Hepatocyte (in vitro differentiated cells): ENCODE data around the gene DPYD. TPM values are rescaled to one million over a fixed set of nuclear protein-coding genes. Genes with fewer than 3 reads are reported as not detected.

Experiments
- DNase-seq: peaks from one replicate; pipeline ENCODE4 v3.0.0-alpha.2; 2016; ENCODE audit warnings: low spot score
- H2AFZ ChIP-seq: fragments of 200-600 bp; sonication (generic); 2 replicates; pipeline ENCODE4 v1.6.0; 2016; ENCODE audit warnings: antibody characterized with exemption, mild to moderate bottlenecking
- H3K27ac ChIP-seq: fragments of 200-600 bp; sonication (generic); 2 replicates; pipeline ENCODE4 v1.5.1; 2016; ENCODE audit warnings: mild to moderate bottlenecking
- H3K27me3 ChIP-seq: fragments of 200-600 bp; sonication (generic); 2 replicates; pipeline ENCODE4 v1.6.1; 2016
- H3K36me3 ChIP-seq: fragments of 200-600 bp; sonication (generic); replicated peaks from 2 replicates; pipeline ENCODE4 v1.5.1; 2016; ENCODE audit warnings: low read depth; ENCODE audit not compliant: insufficient read depth
- H3K4me1 ChIP-seq: fragments of 200-600 bp; sonication (generic); 2 replicates; pipeline ENCODE4 v1.5.1; 2016; ENCODE audit warnings: mild to moderate bottlenecking, moderate library complexity; ENCODE audit not compliant: insufficient read depth
- H3K4me2 ChIP-seq: fragments of 200-600 bp; sonication (generic); 2 replicates; pipeline ENCODE4 v1.6.0; 2016
- H3K4me3 ChIP-seq: fragments of 200-600 bp; sonication (generic); 2 replicates; pipeline ENCODE4 v1.5.1; 2016; ENCODE audit warnings: mild to moderate bottlenecking
- H3K79me2 ChIP-seq: fragments of 200-600 bp; sonication (generic); 2 replicates; pipeline ENCODE4 v1.6.0; 2017; ENCODE audit warnings: mild to moderate bottlenecking
- H3K9me2 ChIP-seq: fragments of 200-600 bp; sonication (generic); replicated peaks from 2 replicates; pipeline ENCODE4 v1.6.0; 2017; ENCODE audit warnings: mild to moderate bottlenecking; ENCODE audit not compliant: insufficient read depth
- H3K9me3 ChIP-seq: fragments of 200-600 bp; sonication (generic); 2 replicates; pipeline ENCODE4 v1.5.1; 2016; ENCODE audit warnings: low read depth, mild to moderate bottlenecking
- H4K20me1 ChIP-seq: fragments of 200-600 bp; sonication (generic); 2 replicates; pipeline ENCODE4 v1.6.0; 2016; ENCODE audit warnings: mild to moderate bottlenecking; ENCODE audit not compliant: insufficient read depth, poor library complexity, severe bottlenecking
- EZH2 ChIP-seq: fragments of 200-600 bp; sonication (generic); IDR thresholded peaks from 2 replicates; pipeline ENCODE4 v1.6.1; 2016; ENCODE audit warnings: antibody characterized with exemption, mild to moderate bottlenecking, borderline replicate concordance
- EZH2phosphoT487 ChIP-seq: fragments of 200-600 bp; sonication (generic); IDR thresholded peaks from one replicate; pipeline ENCODE4 v1.6.1; 2018; ENCODE audit warnings: antibody characterized with exemption, mild to moderate bottlenecking, low read depth, moderate library complexity; ENCODE audit not compliant: unreplicated experiment, severe bottlenecking
- WGBS: methylation state at CpG from one replicate; pipeline ENCODE4 v1.1.6; 2016; ENCODE audit warnings: low lambda C conversion rate; ENCODE audit errors: missing lambda C conversion rate; 5-methylcytosine and 5-hydroxymethylcytosine counted together
- polyA plus RNA-seq: library from polyadenylated mRNA; unstranded; fragments of >200 nt; fragmentation: Nextera tagmentation; extraction: Ambion mirVana; gene quantifications from 2 replicates; pipeline ENCODE4 v1.2.1, GENCODE V29; 2016
- total RNA-seq: library from RNA; depleted of rRNA; stranded (reverse); fragments of >200 nt; gene quantifications from 2 replicates; pipeline ENCODE4 v1.2.3, GENCODE V29; 2014
- TF ChIP-seq, protein P1 (sequence below): fragments of 200-600 bp; sonication (generic); IDR thresholded peaks from 2 replicates; pipeline ENCODE4 v1.5.1; 2016; ENCODE audit warnings: antibody characterized with exemption, mild to moderate bottlenecking; ENCODE audit not compliant: poor library complexity

DPYD gene
- total and polyA plus RNA-seq, 2 experiments from 2014 or later, result 7.5 to 21.8 TPM

DNA sequence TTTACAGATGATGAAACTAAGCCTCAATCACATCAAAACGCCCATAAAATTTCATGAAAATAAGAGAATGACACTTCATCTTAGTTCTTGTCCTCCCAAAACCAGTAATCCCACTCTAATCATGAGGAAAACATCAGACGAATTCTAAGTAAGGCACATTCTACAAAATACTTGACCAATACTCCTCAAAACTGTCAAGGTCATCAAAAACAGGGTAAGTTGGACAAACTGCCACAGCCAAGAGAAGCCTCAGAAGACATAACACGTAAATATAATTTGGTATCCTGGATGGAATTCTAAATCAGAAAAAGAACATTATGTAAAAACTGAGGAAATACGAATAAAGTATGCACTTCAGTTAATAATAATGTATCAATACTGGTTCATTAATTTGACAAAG, 128.2 kb downstream of the DPYD start:
- TF ChIP-seq EZH2phosphoT487 (no peak), EZH2 (no peak)
- TF ChIP-seq, protein P1, sequence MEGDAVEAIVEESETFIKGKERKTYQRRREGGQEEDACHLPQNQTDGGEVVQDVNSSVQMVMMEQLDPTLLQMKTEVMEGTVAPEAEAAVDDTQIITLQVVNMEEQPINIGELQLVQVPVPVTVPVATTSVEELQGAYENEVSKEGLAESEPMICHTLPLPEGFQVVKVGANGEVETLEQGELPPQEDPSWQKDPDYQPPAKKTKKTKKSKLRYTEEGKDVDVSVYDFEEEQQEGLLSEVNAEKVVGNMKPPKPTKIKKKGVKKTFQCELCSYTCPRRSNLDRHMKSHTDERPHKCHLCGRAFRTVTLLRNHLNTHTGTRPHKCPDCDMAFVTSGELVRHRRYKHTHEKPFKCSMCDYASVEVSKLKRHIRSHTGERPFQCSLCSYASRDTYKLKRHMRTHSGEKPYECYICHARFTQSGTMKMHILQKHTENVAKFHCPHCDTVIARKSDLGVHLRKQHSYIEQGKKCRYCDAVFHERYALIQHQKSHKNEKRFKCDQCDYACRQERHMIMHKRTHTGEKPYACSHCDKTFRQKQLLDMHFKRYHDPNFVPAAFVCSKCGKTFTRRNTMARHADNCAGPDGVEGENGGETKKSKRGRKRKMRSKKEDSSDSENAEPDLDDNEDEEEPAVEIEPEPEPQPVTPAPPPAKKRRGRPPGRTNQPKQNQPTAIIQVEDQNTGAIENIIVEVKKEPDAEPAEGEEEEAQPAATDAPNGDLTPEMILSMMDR, result no peak
- H3K4me1 ChIP-seq, result no peaks in the 10 kb centered on the region
- no peak overlapping the region for H2AFZ ChIP-seq
- DNase-seq, result no peak
- H3K27ac ChIP-seq, result no peak overlapping the region
- no peaks in the 10 kb centered on the region for H3K36me3 ChIP-seq
- no peak overlapping the region for H3K4me3 ChIP-seq
- H3K4me2 ChIP-seq, result no peak overlapping the region
- H3K9me2 ChIP-seq, result no peaks in the 10 kb centered on the region
- no peaks in the 10 kb centered on the region for H3K79me2 ChIP-seq
- 87% methylated on average over 4 of the region's 4 CpGs for WGBS
- no peaks in the 10 kb centered on the region for H3K9me3 ChIP-seq
- no peaks in the 10 kb centered on the region for H4K20me1 ChIP-seq
- H3K27me3 ChIP-seq, result no peaks in the 10 kb centered on the region

DNA sequence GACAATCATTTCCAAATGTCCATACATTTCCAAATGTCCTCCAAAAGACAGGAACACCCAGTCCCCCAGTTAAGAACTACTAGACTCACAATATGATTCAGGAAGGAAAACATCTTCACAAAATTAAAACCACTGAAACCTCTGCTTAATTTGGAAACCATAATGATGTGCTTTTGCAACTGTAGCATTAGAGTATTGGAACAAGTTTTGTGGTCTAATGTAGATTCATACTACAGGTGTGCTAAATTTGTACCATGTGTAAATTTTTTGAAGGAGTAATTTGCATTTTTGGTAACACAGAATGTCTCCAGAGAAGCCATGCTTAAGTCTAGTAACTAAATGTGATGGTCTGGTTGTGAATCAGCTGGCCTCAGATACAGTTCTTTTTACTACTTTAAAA, 129.6 kb downstream of the DPYD start:
- no peaks in the 10 kb centered on the region for H3K79me2 ChIP-seq
- H3K4me3 ChIP-seq, result no peak overlapping the region
- DNase-seq, result no peak
- H3K36me3 ChIP-seq, result no peaks in the 10 kb centered on the region
- H3K27ac ChIP-seq, result no peak overlapping the region
- H2AFZ ChIP-seq, result no peak overlapping the region
- no peaks in the 10 kb centered on the region for H3K27me3 ChIP-seq
- TF ChIP-seq EZH2phosphoT487, result no peak
- TF ChIP-seq EZH2, result no peak
- TF ChIP-seq, protein P1, result no peak
- H3K4me2 ChIP-seq, result no peak overlapping the region
- H3K9me2 ChIP-seq, result no peaks in the 10 kb centered on the region
- no peaks in the 10 kb centered on the region for H3K4me1 ChIP-seq
- H3K9me3 ChIP-seq, result no peaks in the 10 kb centered on the region
- no peaks in the 10 kb centered on the region for H4K20me1 ChIP-seq

DNA sequence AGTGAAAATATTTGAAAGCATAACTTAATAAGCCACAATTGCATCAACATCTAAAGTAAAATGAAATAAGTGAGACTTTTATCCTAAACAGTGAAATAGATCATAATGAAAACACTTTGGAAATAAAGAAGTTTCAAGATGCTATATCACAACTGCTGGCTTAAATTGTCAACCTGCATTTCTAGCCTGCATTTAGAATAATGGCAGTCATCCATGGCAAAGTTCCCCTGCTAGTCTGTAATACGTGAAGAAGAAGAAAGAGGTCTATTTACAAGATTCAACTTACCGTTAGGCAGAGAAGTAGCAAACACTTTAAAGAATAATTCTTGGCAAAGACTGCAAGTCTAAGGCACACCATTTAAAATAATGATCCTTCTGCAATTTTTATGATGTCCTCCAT, 133.6 kb downstream of the DPYD start:
- Histone ChIP-seq H3K36me3 (no peaks in the 10 kb centered on the region), H3K79me2 (no peaks in the 10 kb centered on the region), H3K9me2 (no peaks in the 10 kb centered on the region), H4K20me1 (no peaks in the 10 kb centered on the region), H3K4me2 (no peak overlapping the region), H2AFZ (no peak overlapping the region), H3K4me1 (no peaks in the 10 kb centered on the region), H3K27me3 (no peaks in the 10 kb centered on the region), H3K4me3 (no peak overlapping the region), H3K9me3 (no peaks in the 10 kb centered on the region), H3K27ac (no peak overlapping the region)
- 80% methylated on average over 2 of the region's 2 CpGs for WGBS
- DNase-seq, result no peak
- TF ChIP-seq, protein P1, result no peak
- TF ChIP-seq EZH2, result no peak
- no peak for TF ChIP-seq EZH2phosphoT487

DNA sequence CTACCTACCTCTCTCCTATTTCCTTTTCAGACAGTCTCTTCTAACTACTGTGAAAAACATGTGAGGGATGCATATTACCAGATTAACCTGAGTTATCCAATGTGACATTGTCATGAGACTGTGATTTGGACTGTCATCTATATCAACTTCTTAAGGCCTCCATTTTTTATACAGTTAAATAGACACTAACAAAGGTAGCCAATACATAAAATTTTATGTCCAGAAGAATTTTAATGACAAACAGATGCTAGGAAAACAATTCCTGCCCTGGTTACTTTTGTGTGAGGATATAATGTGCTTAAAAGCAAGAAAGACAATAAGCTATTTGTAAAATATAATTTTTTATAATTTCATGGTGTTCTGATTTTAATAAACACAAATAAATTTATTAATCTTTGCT, 136.2 kb downstream of the DPYD start:
- no peaks in the 10 kb centered on the region for H3K9me3 ChIP-seq
- DNase-seq, result no peak
- TF ChIP-seq EZH2phosphoT487 (no peak), EZH2 (no peak)
- TF ChIP-seq, protein P1, result no peak
- H4K20me1 ChIP-seq, result no peaks in the 10 kb centered on the region
- no peak overlapping the region for H3K27ac ChIP-seq
- no peaks in the 10 kb centered on the region for H3K9me2 ChIP-seq
- H3K4me2 ChIP-seq, result no peak overlapping the region
- no peak overlapping the region for H3K4me3 ChIP-seq
- H3K36me3 ChIP-seq, result no peaks in the 10 kb centered on the region
- H3K27me3 ChIP-seq, result no peaks in the 10 kb centered on the region
- H3K4me1 ChIP-seq, result no peaks in the 10 kb centered on the region
- H3K79me2 ChIP-seq, result no peaks in the 10 kb centered on the region
- H2AFZ ChIP-seq, result no peak overlapping the region
